Coronary artery (tissue), 2 donors: Measurements from ENCODE around the gene M6PR.

Experiments used
- DNase-seq: peaks from one replicate; pipeline ENCODE4 v3.0.0-alpha.2; 2017; ENCODE audit warnings: low spot score
- H3K27ac ChIP-seq, 2 donors: fragments of 200-600 bp; sonication (generic); one replicate each; pipeline ENCODE4 v1.5.1; 2016 to 2019
- H3K4me3 ChIP-seq: fragments of 200-600 bp; sonication (generic); 2 replicates; pipeline ENCODE4 v1.5.1; 2016; ENCODE audit warnings: mild to moderate bottlenecking, moderate library complexity
- CTCF ChIP-seq: fragments of 200-600 bp; sonication (generic); IDR thresholded peaks from one replicate; pipeline ENCODE4 v1.5.1; 2019; ENCODE audit warnings: antibody characterized with exemption

The M6PR gene

GRCh38 chr12:8950702-8951478 is 1.4 kb upstream of the M6PR start:
- Histone ChIP-seq H3K27ac (peak overlapping the region; percentile 94 to 95), H3K4me3 (peak overlapping the region; percentile 76)
- TF ChIP-seq CTCF, result no peak
- no peak for DNase-seq

- peak overlapping the region; percentile 76 for H3K4me3 ChIP-seq
- H3K27ac ChIP-seq, result peak overlapping the region; percentile 94 to 95
- DNase-seq, result no peak
- no peak for TF ChIP-seq CTCF
These were observed 729 bp upstream of the M6PR start for GRCh38 chr12:8950221-8950527.

- Histone ChIP-seq H3K27ac (peak overlapping the region; percentile 94 to 95), H3K4me3 (peak overlapping the region; percentile 76)
- DNase-seq, result no peak
- TF ChIP-seq CTCF, result no peak
These were observed 624 bp downstream of the M6PR start for GRCh38 chr12:8948701-8949341.

DNA sequence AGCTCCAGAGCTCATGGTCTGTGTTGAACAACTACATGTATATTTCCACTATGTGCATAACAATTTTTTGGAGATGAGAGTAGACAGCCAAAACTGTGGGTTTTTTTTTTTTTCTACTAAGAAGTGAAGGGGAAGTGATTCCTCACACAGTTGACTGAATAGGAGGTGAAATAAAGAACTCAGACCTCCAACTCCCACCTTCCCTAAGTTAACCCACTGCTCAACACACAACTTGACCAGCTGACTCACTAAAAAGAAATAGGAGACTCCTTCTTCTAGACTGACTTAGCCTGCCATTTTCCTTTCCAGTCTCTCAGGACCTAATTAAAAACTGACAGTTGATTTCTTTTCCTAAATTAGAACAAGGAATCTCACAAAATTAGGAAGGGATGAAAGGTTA is 1.7 kb downstream of the M6PR start:
- H3K27ac ChIP-seq, result no peak overlapping the region
- H3K4me3 ChIP-seq, result no peak overlapping the region
- TF ChIP-seq CTCF, result no peak
- no peak for DNase-seq

GRCh38 chr12:8946733-8947132 is 2.7 kb downstream of the M6PR start:
- Histone ChIP-seq H3K4me3 (no peak overlapping the region), H3K27ac (no peak overlapping the region)
- no peak for TF ChIP-seq CTCF
- DNase-seq, result no peak

GRCh38 chr12:8943565-8944186 is 5.8 kb downstream of the M6PR start:
- DNase-seq, result no peak
- H3K27ac ChIP-seq, result no peak overlapping the region
- H3K4me3 ChIP-seq, result no peak overlapping the region
- TF ChIP-seq CTCF, result no peak
